Caki2 (cell line): ENCODE results near the gene GCNT3. TPM values are rescaled to one million over a fixed set of nuclear protein-coding genes. Genes with fewer than 3 reads are reported as not detected.
"Not testable (repeated sequence)": the region's sequence is repeated elsewhere in the genome, so short reads cannot be mapped to it uniquely, and the experiment has no call there.

Experiments used
- DNase-seq: peaks from one replicate; pipeline ENCODE4 v3.0.0-alpha.2; 2015; ENCODE audit warnings: low read depth
- in situ Hi-C: cut with HindIII; loops from 2 replicates; pipeline ENCODE4 v1.10.0; 2016; ENCODE audit warnings: low sequenced_read_pairs, low pct_unique_long_range_greater_than_20kb, mixed read lengths
- total RNA-seq: library from RNA; depleted of rRNA; stranded (reverse); fragments of >200 nt; shearing (Covaris generic); gene quantifications from 2 replicates; pipeline ENCODE4 v1.2.3, GENCODE V29; 2014; ENCODE audit warnings: low replicate concordance

Gene GCNT3
- total RNA-seq, 1 experiment from 2014 or later: 5.9 TPM

DNA sequence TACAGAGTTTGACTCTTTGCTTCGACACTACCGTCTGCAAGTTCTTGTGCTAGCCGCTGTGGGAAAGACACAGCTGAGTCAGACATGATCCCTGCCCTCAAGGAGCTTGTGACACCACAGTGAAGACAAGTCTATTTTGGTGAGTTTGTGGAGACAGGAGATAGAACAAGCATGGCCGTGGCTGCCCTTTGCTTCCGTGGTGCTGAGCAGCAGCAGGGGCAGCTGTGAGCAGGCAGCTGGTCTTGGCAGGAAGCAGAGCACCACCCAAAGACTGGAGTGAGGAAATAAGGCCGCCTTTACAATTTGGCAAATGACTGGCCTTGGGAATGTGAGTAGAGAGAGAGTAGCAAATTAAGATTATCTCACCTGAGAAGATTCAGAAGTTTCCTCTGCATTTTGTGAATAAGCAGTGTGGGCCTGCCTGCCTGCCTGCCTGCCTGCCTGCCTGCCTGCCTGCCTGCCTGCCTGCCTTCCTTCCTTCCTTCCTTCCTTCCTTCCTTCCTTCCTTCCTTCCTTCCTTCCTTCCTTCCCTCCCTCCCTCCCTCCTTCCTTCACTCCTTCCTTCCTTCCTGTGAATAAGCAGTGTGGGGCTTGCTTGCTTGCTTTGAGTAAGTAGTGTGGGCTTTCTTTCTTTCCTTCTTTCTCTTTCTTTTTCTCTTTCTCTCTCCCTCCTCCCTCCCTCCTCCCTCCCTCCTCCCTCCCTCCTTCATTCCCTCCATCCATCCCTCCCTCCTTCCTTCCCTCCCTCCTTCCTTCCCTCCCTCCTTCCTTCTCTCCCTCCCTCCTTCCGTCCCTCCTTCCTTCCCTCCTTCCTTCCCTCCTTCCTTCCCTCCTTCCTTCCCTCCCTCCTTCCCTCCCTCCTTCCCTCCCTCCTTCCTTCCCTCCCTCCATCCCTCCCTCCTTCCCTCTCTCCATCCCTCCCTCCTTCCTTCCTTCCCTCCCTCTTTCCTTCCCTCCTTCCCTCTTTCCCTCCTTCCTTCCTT, 1.6 kb upstream of the GCNT3 start:
- no peak for DNase-seq
- in situ Hi-C loops: no loop called here

DNA sequence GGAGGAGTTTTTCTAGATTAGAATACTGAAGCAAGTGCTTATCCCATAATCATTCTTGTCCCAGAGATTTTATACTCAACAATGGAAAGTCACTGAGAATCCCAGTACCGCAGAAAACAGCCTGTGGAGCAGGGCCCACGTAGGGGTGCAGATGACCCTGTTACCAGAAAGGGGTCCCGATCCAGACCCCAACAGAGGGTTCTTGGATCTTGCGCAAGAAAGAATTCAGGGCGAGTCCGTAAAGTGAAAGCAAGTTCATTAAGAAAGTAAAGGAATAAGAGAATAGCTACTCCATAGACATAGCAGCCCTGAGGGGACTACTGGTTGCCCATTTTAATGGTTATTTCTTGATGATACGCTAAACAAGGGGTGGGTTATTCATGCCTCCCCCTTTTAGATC, 2.6 kb downstream of the GCNT3 start:
- DNase-seq: no peak
- in situ Hi-C loops: no loop called here

DNA sequence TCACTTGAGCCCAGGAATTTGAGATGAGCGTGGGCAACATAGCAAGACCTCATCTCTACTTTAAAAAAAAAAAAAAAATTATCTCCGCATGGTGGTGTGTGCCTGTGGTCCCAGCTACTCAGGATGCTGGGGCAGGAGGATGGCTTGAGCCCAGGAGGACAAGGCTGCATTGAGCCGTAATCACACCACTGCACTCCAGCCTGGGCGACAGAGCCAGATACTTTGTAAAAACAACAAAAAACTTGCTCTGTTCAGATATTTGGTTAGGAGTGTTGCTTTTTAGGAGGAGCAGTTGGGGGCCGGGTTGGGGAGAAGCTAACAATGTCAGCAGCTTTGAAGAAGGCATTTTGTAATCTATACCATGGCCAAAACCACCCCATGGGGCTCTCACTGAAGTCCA, 4.1 kb downstream of the GCNT3 start:
- in situ Hi-C loops: no loop called here
- no peak for DNase-seq

DNA sequence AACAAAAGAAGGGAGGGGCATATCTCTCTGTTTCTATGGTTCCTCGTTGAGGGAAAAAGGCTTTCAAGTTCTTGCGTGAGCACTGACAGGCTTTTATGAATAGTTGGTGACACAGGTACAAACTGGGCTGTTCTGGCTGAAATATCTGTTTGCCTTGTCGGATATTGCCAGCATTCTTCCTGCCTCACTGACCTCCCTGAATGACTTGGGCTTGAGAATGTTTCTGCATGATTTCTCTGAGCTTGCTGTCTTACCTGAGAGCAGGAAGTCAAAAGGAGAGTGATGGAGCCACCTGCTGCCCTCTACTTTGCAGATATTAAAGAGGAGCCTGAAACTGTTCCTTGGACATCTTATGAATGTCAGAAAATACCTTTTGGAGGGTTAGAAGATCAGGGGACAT, 4.8 kb downstream of the GCNT3 start:
- DNase-seq: peak; percentile 65

DNA sequence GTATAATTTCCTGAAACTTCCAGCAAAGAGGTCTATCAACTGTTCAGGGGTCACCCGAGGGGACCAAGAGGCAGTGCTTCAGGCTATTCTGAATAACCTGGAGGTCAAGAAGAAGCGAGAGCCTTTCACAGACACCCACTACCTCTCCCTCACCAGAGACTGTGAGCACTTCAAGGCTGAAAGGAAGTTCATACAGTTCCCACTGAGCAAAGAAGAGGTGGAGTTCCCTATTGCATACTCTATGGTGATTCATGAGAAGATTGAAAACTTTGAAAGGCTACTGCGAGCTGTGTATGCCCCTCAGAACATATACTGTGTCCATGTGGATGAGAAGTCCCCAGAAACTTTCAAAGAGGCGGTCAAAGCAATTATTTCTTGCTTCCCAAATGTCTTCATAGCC, 6.8 kb downstream of the GCNT3 start:
- DNase-seq: no peak
- in situ Hi-C loops: no loop called here

More for the DNA sequence above, 4.8 kb downstream of the GCNT3 start:
- in situ Hi-C loops: no loop called here

DNA sequence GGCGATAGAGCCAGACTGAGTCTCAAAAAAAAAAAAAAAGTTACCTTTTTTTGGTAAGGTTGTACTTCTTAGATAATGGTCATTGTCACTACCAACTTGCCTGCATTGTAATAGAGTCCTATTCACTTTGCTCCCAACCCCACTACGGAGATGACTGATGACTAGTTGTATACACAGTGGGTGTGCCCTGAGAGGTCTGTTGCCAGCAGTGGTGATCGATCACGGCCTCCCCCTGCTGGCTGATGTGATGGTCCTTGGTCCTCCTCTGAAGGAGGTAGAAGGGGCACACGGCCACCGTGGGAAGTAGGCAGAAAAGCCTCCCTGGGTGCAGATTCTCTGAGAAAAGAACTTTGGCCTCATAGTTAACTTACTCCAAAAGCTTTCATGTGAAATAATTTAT, 10.7 kb downstream of the GCNT3 start:
- in situ Hi-C loops: no loop called here
- DNase-seq: peak; percentile 50

DNA sequence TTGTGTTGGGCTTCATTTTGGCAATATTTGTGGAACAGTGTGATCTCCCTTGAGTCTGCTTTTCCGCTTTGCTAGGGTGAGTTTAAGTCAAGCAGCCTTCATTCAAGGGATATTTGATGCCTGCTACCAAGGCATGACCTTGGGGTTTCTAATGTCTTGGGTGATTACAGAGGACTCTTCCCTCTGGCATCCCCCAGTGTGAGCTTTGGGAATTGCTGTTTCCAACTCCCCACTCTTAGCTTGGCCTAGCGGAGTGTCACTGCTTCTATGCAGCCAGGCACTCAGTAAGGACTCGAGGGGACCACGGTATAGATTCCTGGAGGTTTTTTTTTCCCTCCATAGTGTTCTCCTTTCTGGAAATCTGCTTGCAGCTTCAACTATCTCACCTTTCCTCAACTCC, 21.1 kb downstream of the GCNT3 start:
- in situ Hi-C loops: no loop called here
- no peak for DNase-seq

DNA sequence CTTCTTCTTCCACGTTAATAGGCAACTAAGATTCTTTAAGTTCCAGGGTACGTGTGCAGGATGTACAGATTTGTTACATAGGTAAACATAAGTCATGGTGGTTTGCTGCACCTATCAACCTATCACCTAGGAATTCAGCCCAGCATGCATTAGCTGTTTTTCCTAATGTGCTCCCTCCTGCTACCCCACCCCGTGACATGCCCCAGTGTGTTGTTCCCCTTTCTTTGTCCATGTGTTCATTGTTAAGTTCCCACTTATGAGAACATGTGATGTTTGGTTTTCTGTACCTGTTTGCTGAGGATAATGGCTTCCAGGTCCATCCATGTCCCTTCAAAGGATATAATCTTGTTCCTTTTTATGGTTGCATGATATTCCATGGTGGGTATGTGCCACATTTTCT, 24.6 kb downstream of the GCNT3 start:
- DNase-seq: no peak
- in situ Hi-C loops: no loop called here

DNA sequence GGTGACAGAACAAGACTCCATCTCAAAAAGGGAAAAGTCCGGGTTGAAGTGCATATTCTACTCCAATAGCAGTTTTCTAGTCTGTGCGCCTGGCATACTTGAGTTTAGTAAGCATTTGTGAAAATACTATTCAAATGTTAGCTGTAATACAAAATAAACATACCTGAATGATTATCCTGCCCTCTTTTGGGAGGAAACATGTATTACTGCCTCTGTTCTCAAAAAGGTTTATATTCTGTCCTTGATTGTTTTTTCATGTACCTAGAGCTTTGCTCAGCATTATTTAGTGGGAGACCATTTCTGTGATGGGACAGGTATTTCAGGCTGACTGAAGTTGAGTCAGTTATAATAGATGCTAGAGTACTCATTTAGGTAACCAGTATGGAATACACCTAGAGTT, 25.9 kb downstream of the GCNT3 start:
- DNase-seq, in situ Hi-C loops: not testable (repeated sequence)

DNA sequence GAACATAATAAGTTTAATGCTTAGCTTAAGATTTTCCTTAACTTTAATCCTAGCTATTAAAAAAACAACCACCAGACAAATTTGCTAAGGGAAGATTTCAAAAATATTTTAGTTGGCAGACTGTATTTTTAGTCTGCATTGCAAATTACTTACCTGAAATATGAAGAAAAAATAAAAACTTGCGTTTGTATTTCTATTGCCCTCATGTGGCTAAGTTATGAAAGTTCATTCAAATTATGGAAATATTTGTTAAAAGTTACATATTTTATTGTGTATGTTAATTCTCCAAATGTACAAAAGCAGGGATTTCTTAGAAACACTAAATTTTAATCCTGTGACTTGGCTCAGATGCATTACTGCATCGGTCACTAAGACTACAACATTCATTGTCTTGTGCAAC, 30.8 kb downstream of the GCNT3 start:
- DNase-seq: no peak
- in situ Hi-C loops: no loop called here

DNA sequence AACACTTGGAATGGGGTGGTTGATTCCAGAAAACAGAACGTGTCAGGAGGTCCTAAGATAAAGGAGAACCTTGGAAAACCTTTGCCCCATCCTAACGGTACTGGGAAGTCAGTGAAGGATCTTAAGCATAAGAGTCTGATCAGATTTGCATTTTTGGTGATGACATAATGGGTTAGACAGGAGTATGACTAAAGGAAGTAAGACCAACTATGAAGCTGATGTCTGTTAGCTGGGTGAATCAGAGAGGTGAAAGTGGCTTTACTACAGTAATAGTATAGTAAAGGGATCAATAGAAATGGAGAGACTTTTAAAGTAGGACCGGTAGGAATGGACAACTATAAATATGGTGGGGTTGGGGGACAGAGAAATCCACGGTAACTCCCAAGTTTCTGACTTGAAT, 33.2 kb downstream of the GCNT3 start:
- no peak for DNase-seq
- in situ Hi-C loops: no loop called here

DNA sequence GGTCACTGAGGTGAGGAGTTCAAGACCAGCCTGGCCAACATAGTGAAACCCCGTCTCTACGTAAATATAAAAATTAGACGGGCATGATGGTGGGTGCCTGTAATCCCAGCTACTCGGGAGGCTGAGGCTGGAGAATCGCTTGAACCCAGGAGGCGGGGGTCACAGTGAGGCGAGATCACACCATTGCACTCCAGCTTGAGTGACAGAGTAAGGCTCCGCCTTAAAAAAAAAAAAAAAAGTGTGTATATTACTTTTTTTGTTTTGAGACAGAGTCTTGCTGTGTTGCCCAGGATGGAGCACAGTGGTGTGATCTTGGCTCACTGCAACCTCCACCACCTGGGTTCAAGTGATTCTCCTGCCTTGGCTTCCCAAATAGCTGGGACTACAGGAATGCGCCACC, 34.2 kb downstream of the GCNT3 start:
- DNase-seq, in situ Hi-C loops: not testable (repeated sequence)

DNA sequence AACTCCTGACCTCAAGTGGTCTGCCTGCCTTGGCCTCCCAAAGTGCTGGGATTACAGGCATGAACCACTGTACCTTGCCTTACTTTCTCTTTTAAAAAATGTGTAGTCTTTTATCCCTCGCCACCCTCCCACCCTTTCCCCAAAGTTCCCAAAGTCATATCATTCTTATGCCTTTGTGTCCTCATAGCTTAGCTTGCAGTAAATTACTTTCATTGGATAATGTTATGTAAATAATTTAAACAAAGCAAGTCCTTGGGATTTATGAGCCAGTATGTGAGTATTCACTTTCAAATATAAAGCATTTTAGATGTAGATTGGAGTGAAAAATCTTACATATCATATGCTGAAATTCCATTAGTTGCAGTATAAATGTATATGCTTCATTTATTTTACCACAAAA, 34.7 kb downstream of the GCNT3 start:
- in situ Hi-C loops: no loop called here
- DNase-seq: no peak

DNA sequence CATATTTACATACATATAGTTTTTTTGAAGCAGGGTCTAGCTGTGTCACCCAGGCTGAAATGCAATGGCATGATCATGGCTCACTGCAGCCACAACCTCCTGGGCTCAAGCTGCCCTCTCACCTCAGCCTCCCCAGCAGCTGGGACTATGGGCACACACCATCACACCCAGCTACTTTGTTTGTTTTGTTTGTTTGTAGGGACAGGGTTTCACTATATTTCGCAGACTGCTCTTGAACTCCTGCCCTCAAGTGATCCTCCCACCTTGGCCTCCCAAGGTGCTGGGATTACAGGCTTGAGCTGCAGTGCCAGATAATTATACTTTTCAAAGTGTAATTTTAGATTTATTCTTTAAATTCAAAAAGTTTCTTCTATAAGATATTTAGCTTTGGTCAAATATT, 35.5 kb downstream of the GCNT3 start:
- in situ Hi-C loops: no loop called here
- DNase-seq: no peak

DNA sequence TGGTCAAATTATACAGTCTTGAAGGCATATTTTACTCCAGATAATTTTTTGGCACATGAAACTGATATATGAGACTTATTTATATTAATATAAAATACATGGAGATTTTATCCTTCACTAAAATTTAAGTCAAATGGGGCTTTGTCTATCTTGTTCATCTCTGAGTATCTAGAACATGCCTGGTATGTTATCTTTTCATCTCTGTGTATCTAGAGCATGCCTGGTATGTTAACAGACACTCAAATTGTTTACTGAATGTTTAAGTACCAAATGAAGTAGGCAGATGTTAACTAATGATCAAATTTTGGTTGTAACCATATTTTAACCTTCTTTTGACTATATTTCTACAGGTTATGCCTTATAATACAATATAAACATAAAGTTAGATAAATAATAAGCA, 38.0 kb downstream of the GCNT3 start:
- DNase-seq: no peak
- in situ Hi-C loops: no loop called here

DNA sequence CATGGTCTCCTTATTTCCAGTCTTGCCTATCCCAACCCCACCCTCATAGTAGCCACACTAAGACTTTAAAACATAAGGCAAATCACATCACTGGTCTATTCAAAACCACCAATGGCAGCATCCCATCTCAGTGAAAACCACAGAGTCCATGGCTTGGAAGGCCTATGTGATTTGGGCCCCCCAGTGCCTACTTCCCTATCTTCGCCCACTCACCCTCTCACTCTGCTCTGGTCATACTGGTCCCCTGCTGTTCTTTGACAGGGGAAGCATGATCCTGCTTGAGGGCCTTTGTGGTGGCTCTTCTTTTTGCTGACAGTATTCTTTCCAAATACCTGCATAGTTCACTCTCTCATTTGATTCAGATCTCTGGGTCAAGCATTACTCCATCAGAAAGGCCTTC, 42.5 kb downstream of the GCNT3 start:
- in situ Hi-C loops: no loop called here

DNA sequence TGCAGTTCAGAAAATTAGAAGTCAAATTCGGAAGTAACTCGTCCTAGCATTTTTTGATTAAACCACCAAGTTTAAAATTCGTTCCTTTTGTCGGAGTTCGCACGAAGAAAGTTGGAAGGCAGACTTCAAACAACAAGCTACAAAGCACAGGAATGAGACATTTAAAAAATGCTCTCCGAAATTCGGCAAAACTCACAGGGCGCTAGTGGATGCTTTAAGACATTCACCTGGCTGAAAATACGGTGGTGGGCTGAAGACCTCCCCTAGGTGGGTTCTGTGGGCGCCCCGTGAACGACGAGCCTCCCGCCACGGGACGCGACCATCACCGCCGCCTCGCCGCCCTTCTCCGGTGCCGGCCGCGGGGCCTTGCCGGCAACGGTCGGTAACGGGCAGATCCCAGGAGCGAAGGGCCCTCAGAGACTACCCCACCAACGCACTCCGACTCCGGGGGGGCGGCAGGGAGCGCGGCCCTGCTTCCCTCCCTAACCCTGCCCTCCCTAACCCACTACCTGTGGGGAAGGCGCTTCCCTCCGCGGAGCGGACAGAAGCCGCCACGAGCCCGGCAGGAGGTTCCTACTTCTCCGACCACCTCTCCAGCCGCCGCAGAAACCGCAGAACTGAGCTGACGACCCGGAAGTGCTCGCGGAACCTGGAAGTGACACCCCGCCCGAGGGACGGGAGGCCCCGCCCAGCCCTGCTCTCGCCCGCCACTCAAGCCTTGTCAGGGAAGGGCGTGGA, 45.5 kb downstream of the GCNT3 start, which contains the start of gene GTF2A2:
GTF2A2 (minus strand) TSS at position 619 of the 738 bp plus-strand sequence. CDS start 5,238 bp downstream, outside the sequence.
- DNase-seq: peak; percentile 92
- in situ Hi-C loops: no loop called here

More for the DNA sequence above, 42.5 kb downstream of the GCNT3 start:
- no peak for DNase-seq

DNA sequence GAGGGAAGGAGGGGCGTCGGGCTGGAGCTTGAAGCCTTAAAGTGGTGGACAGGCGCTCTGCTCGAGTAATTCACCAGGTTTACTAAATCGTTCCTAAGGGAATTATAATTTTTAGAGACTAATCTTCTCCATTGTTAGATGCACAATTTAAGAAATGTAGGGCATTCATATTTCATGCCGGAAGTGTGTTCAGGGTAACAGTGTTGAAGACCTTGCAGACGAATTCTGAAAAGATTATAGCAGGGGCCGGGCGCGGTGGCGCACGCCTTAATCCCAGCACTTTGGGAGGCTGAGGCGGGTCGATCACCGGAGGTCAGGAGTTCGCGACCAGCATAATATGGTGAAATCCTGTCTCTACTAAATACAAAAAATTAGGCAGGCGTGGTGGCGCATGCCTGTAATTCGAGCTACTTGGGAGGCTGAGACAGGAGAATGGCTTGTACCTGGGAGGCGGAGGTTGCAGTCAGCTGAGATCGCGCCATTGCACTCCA, 46.1 kb downstream of the GCNT3 start:
- in situ Hi-C loops: no loop called here
- DNase-seq: no peak

DNA sequence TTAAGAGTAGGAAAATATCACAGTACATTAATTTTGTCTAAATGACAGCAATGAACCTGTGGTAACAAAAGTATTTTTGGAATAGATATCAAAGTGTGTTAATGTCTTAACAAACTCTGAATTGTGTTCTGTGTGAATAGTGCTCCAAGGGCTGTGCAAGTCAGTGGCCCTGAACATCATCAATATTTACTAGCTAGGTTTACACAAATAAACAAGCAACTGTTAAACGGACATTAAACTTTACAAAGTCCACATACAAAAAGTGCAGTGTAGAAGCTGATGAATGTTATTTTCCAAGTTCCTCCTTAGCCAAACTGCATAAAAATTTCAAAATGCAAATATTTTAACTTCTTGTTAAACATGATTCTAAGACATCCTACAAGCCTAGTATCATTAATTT, 47.8 kb downstream of the GCNT3 start:
- no peak for DNase-seq
- in situ Hi-C loops: no loop called here
